GM23338 (cell line): ENCODE results near the gene TRPM3. TPM values are rescaled to one million over a fixed set of nuclear protein-coding genes. Genes with fewer than 3 reads are reported as not detected.

ENCODE experiments used
- ATAC-seq: fragments of 200-7000 bp; cut with Tn5 transposase; 3 replicates; pipeline ENCODE4 v1.9.1; 2020
- DNase-seq: peaks from one replicate; pipeline ENCODE4 v3.0.0-alpha.2; 2015; ENCODE audit warnings: low spot score
- H2AFZ ChIP-seq: fragments of 200-600 bp; sonication (generic); 2 replicates; pipeline ENCODE4 v1.8.0; 2016; ENCODE audit warnings: antibody characterized with exemption, mild to moderate bottlenecking, moderate library complexity
- H3F3A ChIP-seq: fragments of 200-600 bp; sonication (generic); replicated peaks from 2 replicates; pipeline ENCODE4 v1.8.0; 2017; ENCODE audit warnings: antibody characterized with exemption, mixed run types, low read depth
- H3K27ac ChIP-seq: fragments of 200-600 bp; sonication (generic); 2 replicates; pipeline ENCODE4 v1.6.1; 2016; ENCODE audit warnings: low read depth
- H3K27me3 ChIP-seq: fragments of 200-600 bp; sonication (generic); 2 replicates; pipeline ENCODE4 v1.8.0; 2016; ENCODE audit warnings: mild to moderate bottlenecking, mixed run types, moderate library complexity; ENCODE audit not compliant: insufficient read depth
- H3K36me3 ChIP-seq: fragments of 200-600 bp; sonication (generic); 2 replicates; pipeline ENCODE4 v1.8.0; 2016; ENCODE audit warnings: mild to moderate bottlenecking; ENCODE audit not compliant: insufficient read depth
- H3K4me1 ChIP-seq: fragments of 200-600 bp; sonication (generic); 2 replicates; pipeline ENCODE4 v1.8.0; 2016; ENCODE audit warnings: mild to moderate bottlenecking, moderate library complexity; ENCODE audit not compliant: insufficient read depth
- H3K4me2 ChIP-seq: fragments of 200-600 bp; sonication (generic); 2 replicates; pipeline ENCODE4 v1.7.1; 2017; ENCODE audit warnings: mixed run types
- H3K4me3 ChIP-seq: fragments of 200-600 bp; sonication (generic); 2 replicates; pipeline ENCODE4 v1.6.1; 2016; ENCODE audit warnings: mixed run types
- H3K79me2 ChIP-seq: fragments of 200-600 bp; sonication (generic); replicated peaks from 2 replicates; pipeline ENCODE4 v1.8.0; 2017; ENCODE audit warnings: mild to moderate bottlenecking; ENCODE audit not compliant: insufficient read depth
- H3K9me2 ChIP-seq: fragments of 200-600 bp; sonication (generic); 2 replicates; pipeline ENCODE4 v1.8.0; 2017; ENCODE audit not compliant: insufficient read depth
- H4K20me1 ChIP-seq: fragments of 200-600 bp; sonication (generic); replicated peaks from 2 replicates; pipeline ENCODE4 v1.8.0; 2017; ENCODE audit warnings: mild to moderate bottlenecking; ENCODE audit not compliant: insufficient read depth
- H3K27ac Mint-ChIP-seq: 2 replicates; pipeline ENCODE4 v1.8.0; 2020; ENCODE audit warnings: inconsistent platforms, mild to moderate bottlenecking, moderate library complexity, mixed read lengths
- H3K27me3 Mint-ChIP-seq: 3 replicates; pipeline ENCODE4 v1.8.0; 2022; ENCODE audit warnings: low read depth, mild to moderate bottlenecking, moderate library complexity, mixed read lengths, inconsistent platforms; ENCODE audit not compliant: insufficient read depth, poor library complexity
- H3K36me3 Mint-ChIP-seq: 3 replicates; pipeline ENCODE4 v1.8.0; 2021; ENCODE audit warnings: low read depth, mild to moderate bottlenecking, inconsistent platforms, moderate library complexity, mixed read lengths
- H3K4me1 Mint-ChIP-seq: 3 replicates; pipeline ENCODE4 v1.8.0; 2020; ENCODE audit warnings: mild to moderate bottlenecking, inconsistent platforms, mixed read lengths
- H3K4me3 Mint-ChIP-seq: 3 replicates; pipeline ENCODE4 v1.8.0; 2021; ENCODE audit warnings: moderate library complexity, mild to moderate bottlenecking, inconsistent platforms, mixed read lengths
- H3K9me3 Mint-ChIP-seq: 3 replicates; pipeline ENCODE4 v1.8.0; 2020; ENCODE audit warnings: moderate library complexity, mild to moderate bottlenecking, inconsistent platforms, mixed read lengths
- EZH2phosphoT487 ChIP-seq: fragments of 200-600 bp; sonication (generic); IDR thresholded peaks from one replicate; pipeline ENCODE4 v1.8.1; 2018; ENCODE audit warnings: antibody characterized with exemption; ENCODE audit not compliant: unreplicated experiment
- POLR2AphosphoS5 ChIP-seq: IDR thresholded peaks from 2 replicates; pipeline ENCODE4 v1.6.1; 2016; ENCODE audit warnings: antibody characterized with exemption, low read depth
- REST ChIP-seq: IDR thresholded peaks from one replicate; pipeline ENCODE4 v1.6.1; 2018; ENCODE audit warnings: antibody characterized with exemption; ENCODE audit not compliant: unreplicated experiment
- STAT1 ChIP-seq: IDR thresholded peaks from one replicate; pipeline ENCODE4 v1.6.1; 2016; ENCODE audit warnings: antibody characterized with exemption; ENCODE audit not compliant: unreplicated experiment
- ZNF114 ChIP-seq: fragments of 250-450 bp; sonication (Bioruptor Pico); IDR thresholded peaks from 2 replicates; pipeline ENCODE4 v1.5.0; 2020; ENCODE audit warnings: mild to moderate bottlenecking, moderate library complexity
- polyA plus RNA-seq: library from polyadenylated mRNA; unstranded; fragments of >200 nt; fragmentation: Nextera tagmentation; extraction: Ambion mirVana; gene quantifications from 2 replicates; pipeline ENCODE4 v1.2.1, GENCODE V29; 2016
- total RNA-seq: library from RNA; depleted of rRNA; stranded (reverse); fragments of >200 nt; shearing (Covaris generic); gene quantifications from 2 replicates; pipeline ENCODE4 v1.2.3, GENCODE V29; 2014

Gene TRPM3
- total and polyA plus RNA-seq, 2 experiments from 2014 or later, result 2.8 to 8.2 TPM

- no peak for TF ChIP-seq REST
Observed at GRCh38 chr9:70609542-70610286, 511.7 kb downstream of the TRPM3 start (continued).

GRCh38 chr9:70609011-70609410 is 512.4 kb downstream of the TRPM3 start:
- H3K27ac Mint-ChIP-seq, result no peak overlapping the region
- no peak overlapping the region for H3K27ac ChIP-seq

More at GRCh38 chr9:70609011-70609410, 512.4 kb downstream of the TRPM3 start:
- no peak overlapping the region for H3K4me2 ChIP-seq
- Mint-ChIP-seq H3K9me3 (no peaks in the 10 kb centered on the region), H3K36me3 (peaks cover 4% of the 10 kb centered on the region; the same call in 1 of the 3 replicates), H3K27me3 (no peaks in the 10 kb centered on the region), H3K4me1 (peaks cover 7% of the 10 kb centered on the region), H3K4me3 (no peak overlapping the region)
- no peaks in the 10 kb centered on the region for H4K20me1 ChIP-seq
- H3K27me3 ChIP-seq, result no peaks in the 10 kb centered on the region
- ATAC-seq (no peak), DNase-seq (no peak)
- H2AFZ ChIP-seq, result no peak overlapping the region
- no peaks in the 10 kb centered on the region for H3F3A ChIP-seq
- 0 out of 2 replicates have a peak, but pooled peaks cover 7% of the 10 kb centered on the region for H3K9me2 ChIP-seq
- H3K36me3 ChIP-seq, result no peaks in the 10 kb centered on the region; the same call in 1 of the 2 replicates
- H3K4me3 ChIP-seq, result no peak overlapping the region
- TF ChIP-seq POLR2AphosphoS5 (no peak), REST (no peak), STAT1 (no peak), EZH2phosphoT487 (no peak), ZNF114 (no peak)
- 0 out of 2 replicates have a peak, but pooled peaks cover 6% of the 10 kb centered on the region for H3K4me1 ChIP-seq
- H3K79me2 ChIP-seq, result no peaks in the 10 kb centered on the region
